Cardiac muscle cell (in vitro differentiated cells and primary cell): ENCODE results near the gene P2RX3. TPM values are rescaled to one million over a fixed set of nuclear protein-coding genes. Genes with fewer than 3 reads are reported as not detected.

Experiments used
- DNase-seq, 2 donors: peaks; one replicate each; pipeline versions ENCODE4 v3.0.0 to v3.0.0-alpha.2; 2010 to 2017; ENCODE audit warnings: low read depth in 1 of 2, low spot score in 1 of 2
- H3K27ac ChIP-seq: fragments of 200-600 bp; sonication (generic); 2 replicates; pipeline ENCODE4 v1.5.1; 2016
- H3K27me3 ChIP-seq: fragments of 200-600 bp; sonication (generic); 2 replicates; pipeline ENCODE4 v1.6.0; 2016; ENCODE audit warnings: control low read depth
- H3K36me3 ChIP-seq: fragments of 200-600 bp; sonication (generic); 2 replicates; pipeline ENCODE4 v1.5.1; 2016; ENCODE audit warnings: control low read depth
- H3K4me1 ChIP-seq: fragments of 200-600 bp; sonication (generic); 2 replicates; pipeline ENCODE4 v1.8.1; 2017; ENCODE audit warnings: low read depth, mild to moderate bottlenecking, mixed run types
- H3K4me3 ChIP-seq: fragments of 200-600 bp; sonication (generic); 2 replicates; pipeline ENCODE4 v1.5.1; 2016; ENCODE audit warnings: mild to moderate bottlenecking
- H3K9me3 ChIP-seq: fragments of 200-600 bp; sonication (generic); 2 replicates; pipeline ENCODE4 v1.5.1; 2017; ENCODE audit warnings: low read depth, mild to moderate bottlenecking, control low read depth
- CTCF ChIP-seq: IDR thresholded peaks from 2 replicates; pipeline ENCODE4 v1.5.1; 2012; ENCODE audit warnings: low read depth, mild to moderate bottlenecking, low read length
- polyA plus RNA-seq: library from polyadenylated mRNA; unstranded; fragments of >200 nt; fragmentation: Nextera tagmentation; extraction: Ambion mirVana; gene quantifications from 2 replicates; pipeline ENCODE4 v1.2.1, GENCODE V29; 2016
- total RNA-seq: library from RNA; depleted of rRNA; stranded (reverse); fragments of >200 nt; gene quantifications from 2 replicates; pipeline ENCODE4 v1.2.3, GENCODE V29; 2016

Gene P2RX3
- total and polyA plus RNA-seq, 2 experiments from 2014 or later: 0.09 to 0.62 TPM

- no peak for DNase-seq
- TF ChIP-seq CTCF: no peak
- Histone ChIP-seq H3K4me1 (no peaks in the 10 kb centered on the region), H3K27me3 (no peaks in the 10 kb centered on the region), H3K36me3 (no peaks in the 10 kb centered on the region), H3K4me3 (no peak overlapping the region), H3K27ac (no peak overlapping the region), H3K9me3 (no peaks in the 10 kb centered on the region)
Measured at GRCh38 chr11:57368106-57368844, 30.1 kb downstream of the P2RX3 start.

GRCh38 chr11:57368845-57369232, 30.7 kb downstream of the P2RX3 start:
- Histone ChIP-seq H3K9me3 (no peaks in the 10 kb centered on the region), H3K4me3 (no peak overlapping the region), H3K36me3 (no peaks in the 10 kb centered on the region), H3K4me1 (no peaks in the 10 kb centered on the region), H3K27me3 (no peaks in the 10 kb centered on the region), H3K27ac (no peak overlapping the region)
- TF ChIP-seq CTCF: no peak
- DNase-seq: no peak

- no peak overlapping the region for H3K27ac ChIP-seq
- H3K4me1 ChIP-seq: no peaks in the 10 kb centered on the region
- H3K9me3 ChIP-seq: no peaks in the 10 kb centered on the region
- DNase-seq: no peak
- H3K27me3 ChIP-seq: no peaks in the 10 kb centered on the region
- no peak overlapping the region for H3K4me3 ChIP-seq
- no peak for TF ChIP-seq CTCF
- H3K36me3 ChIP-seq: no peaks in the 10 kb centered on the region
Measured at GRCh38 chr11:57370251-57370650, 32.1 kb downstream of the P2RX3 start.

DNA sequence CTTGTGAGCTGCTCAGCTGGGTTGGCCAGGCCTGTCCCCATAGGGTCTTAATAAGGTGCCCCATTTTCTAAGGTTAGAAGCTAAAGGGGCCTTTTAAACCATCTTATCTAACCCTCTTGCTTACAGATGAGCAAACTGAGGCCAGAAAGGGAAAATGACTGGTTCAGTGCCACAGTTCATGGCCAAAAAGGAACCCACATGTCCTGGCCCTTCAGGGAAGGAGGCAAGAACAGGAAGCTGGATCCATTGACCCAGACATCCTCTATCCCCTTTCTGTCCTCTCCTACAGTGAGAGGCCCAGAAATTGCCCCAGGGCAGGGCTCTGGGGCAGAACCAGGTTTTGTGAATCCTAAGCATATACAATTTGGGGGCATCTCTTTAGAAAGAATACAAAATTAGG, 32.8 kb downstream of the P2RX3 start:
- Histone ChIP-seq H3K9me3 (no peaks in the 10 kb centered on the region), H3K27me3 (no peaks in the 10 kb centered on the region), H3K4me1 (no peaks in the 10 kb centered on the region), H3K27ac (no peak overlapping the region), H3K36me3 (no peaks in the 10 kb centered on the region), H3K4me3 (no peak overlapping the region)
- TF ChIP-seq CTCF: no peak
- DNase-seq: no peak

DNA sequence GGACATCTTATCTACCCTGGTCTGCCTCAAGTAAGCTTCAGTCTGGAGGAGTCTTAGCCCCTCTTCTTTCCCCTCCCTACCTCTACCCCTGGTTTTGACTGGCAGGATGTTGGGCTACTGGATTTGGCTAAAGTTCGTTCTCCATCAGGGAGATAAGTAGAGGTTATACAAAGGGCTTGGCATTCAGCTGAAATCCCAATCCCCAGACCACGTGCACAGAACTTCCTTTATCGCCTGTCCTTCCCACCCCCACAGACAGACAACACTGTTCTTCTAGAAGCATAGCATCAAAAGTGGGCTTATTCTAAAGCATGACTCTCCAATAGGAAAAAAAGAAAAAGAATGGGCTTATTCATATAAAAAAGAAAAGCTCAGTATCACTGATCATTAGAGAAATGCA, 35.0 kb downstream of the P2RX3 start:
- Histone ChIP-seq H3K4me1 (no peaks in the 10 kb centered on the region), H3K4me3 (no peak overlapping the region), H3K36me3 (no peaks in the 10 kb centered on the region), H3K27ac (no peak overlapping the region), H3K27me3 (no peaks in the 10 kb centered on the region), H3K9me3 (no peaks in the 10 kb centered on the region)
- DNase-seq: peak in 1 of 2 donors; percentile 33
- TF ChIP-seq CTCF: no peak

DNA sequence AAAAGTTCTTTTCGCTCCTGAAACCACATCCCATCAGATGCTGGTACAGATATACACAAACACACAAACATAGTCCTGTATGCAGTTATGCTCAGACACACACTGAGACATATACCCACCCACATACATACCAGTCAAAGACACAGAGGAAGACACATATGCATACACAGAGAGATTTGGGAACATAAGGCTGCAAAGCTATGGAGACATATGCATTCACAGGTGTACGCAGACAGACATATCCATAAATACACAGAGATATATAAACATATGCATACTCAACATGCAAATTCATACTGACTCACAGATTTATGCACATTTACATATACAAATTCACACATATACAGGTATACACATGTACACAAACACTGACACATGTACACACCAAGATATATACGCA, 36.8 kb downstream of the P2RX3 start:
- no peaks in the 10 kb centered on the region for H3K27me3 ChIP-seq

More for the DNA sequence above, 36.8 kb downstream of the P2RX3 start:
- Histone ChIP-seq H3K9me3 (no peaks in the 10 kb centered on the region), H3K27ac (no peak overlapping the region), H3K4me3 (no peak overlapping the region), H3K4me1 (no peaks in the 10 kb centered on the region), H3K36me3 (no peaks in the 10 kb centered on the region)
- TF ChIP-seq CTCF: no peak
- DNase-seq: no peak
